ENCODE data around the gene OGFRL1. TPM values are rescaled to one million over a fixed set of nuclear protein-coding genes. Genes with fewer than 3 reads are reported as not detected.

OGFRL1 gene
- polyA plus RNA-seq, 1 donor from 2014 or later, result 8.3 TPM

DNA sequence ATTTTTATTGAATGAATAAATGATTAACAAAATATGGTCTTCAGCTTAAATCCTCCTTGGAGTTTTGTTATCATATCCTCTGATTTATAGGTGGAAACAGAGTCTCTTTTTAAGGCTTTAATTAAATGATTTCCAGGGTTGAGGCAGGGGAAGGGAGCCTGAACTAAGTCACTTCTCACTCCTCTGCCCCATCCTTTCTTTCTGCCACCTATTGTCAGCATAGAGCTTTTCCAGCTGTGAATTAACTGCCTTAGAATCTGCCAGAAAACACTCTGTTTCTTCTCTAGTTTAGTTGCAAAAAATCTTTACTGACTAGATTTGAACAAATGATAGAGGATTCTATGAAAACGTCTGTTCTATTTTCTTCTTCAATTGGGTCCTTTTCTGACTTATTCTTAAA, 9.8 kb downstream of the OGFRL1 start:
- Histone ChIP-seq H3K27ac (ENCODE audit: low read length) (no peak overlapping the region), H3F3A (ENCODE audit: insufficient read depth, low read length, poor library complexity, severe bottlenecking) (no peaks in the 10 kb centered on the region), H3K27me3 (ENCODE audit: insufficient read depth, low read depth, low read length) (no peaks in the 10 kb centered on the region), H2AFZ (ENCODE audit: low read depth, low read length) (no peak overlapping the region), H3K9ac (ENCODE audit: low read length) (no peak overlapping the region), H3K9me2 (ENCODE audit: insufficient read depth, low read length) (no peaks in the 10 kb centered on the region), H3K36me3 (ENCODE audit: insufficient read depth, low read length) (no peaks in the 10 kb centered on the region), H3K9me3 (ENCODE audit: low read length) (no peaks in the 10 kb centered on the region), H3K4me2 (ENCODE audit: low read length) (no peak overlapping the region), H3K4me3 (ENCODE audit: low read length) (no peak overlapping the region), H4K20me1 (ENCODE audit: insufficient read depth) (no peaks in the 10 kb centered on the region), H3K79me2 (replicated peaks; ENCODE audit: insufficient read depth, low read length) (no peaks in the 10 kb centered on the region)
- TF ChIP-seq RAD21 (conservative IDR thresholded peaks at IDR 0.05) (no peak), EZH2 (IDR thresholded peaks at IDR 0.05; ENCODE audit: borderline replicate concordance, insufficient read depth, low read length, poor library complexity, severe bottlenecking) (no peak), MXI1 (conservative IDR thresholded peaks at IDR 0.05; ENCODE audit: poor library complexity, severe bottlenecking) (no peak), EP300 (conservative IDR thresholded peaks at IDR 0.05; ENCODE audit: poor library complexity, severe bottlenecking) (no peak), TAF1 (IDR thresholded peaks at IDR 0.05; ENCODE audit: low read depth) (no peak)
- TF ChIP-seq, protein P1, sequence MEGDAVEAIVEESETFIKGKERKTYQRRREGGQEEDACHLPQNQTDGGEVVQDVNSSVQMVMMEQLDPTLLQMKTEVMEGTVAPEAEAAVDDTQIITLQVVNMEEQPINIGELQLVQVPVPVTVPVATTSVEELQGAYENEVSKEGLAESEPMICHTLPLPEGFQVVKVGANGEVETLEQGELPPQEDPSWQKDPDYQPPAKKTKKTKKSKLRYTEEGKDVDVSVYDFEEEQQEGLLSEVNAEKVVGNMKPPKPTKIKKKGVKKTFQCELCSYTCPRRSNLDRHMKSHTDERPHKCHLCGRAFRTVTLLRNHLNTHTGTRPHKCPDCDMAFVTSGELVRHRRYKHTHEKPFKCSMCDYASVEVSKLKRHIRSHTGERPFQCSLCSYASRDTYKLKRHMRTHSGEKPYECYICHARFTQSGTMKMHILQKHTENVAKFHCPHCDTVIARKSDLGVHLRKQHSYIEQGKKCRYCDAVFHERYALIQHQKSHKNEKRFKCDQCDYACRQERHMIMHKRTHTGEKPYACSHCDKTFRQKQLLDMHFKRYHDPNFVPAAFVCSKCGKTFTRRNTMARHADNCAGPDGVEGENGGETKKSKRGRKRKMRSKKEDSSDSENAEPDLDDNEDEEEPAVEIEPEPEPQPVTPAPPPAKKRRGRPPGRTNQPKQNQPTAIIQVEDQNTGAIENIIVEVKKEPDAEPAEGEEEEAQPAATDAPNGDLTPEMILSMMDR (IDR thresholded peaks at IDR 0.05; ENCODE audit: poor library complexity, severe bottlenecking), result no peak

- H3K27ac ChIP-seq (ENCODE audit: low read length), result no peak overlapping the region
- no peak overlapping the region for H3K9ac ChIP-seq (ENCODE audit: low read length)
- H3K9me2 ChIP-seq (ENCODE audit: insufficient read depth, low read length), result no peaks in the 10 kb centered on the region
- no peaks in the 10 kb centered on the region for H3F3A ChIP-seq (ENCODE audit: insufficient read depth, low read length, poor library complexity, severe bottlenecking)
- H3K9me3 ChIP-seq (ENCODE audit: low read length), result no peaks in the 10 kb centered on the region
- TF ChIP-seq TAF1 (IDR thresholded peaks at IDR 0.05; ENCODE audit: low read depth) (no peak), POLR2AphosphoS5 (IDR thresholded peaks at IDR 0.05) (no peak), RAD21 (conservative IDR thresholded peaks at IDR 0.05) (no peak), EZH2 (IDR thresholded peaks at IDR 0.05; ENCODE audit: borderline replicate concordance, insufficient read depth, low read length, poor library complexity, severe bottlenecking) (no peak), EP300 (conservative IDR thresholded peaks at IDR 0.05; ENCODE audit: poor library complexity, severe bottlenecking) (no peak), MXI1 (conservative IDR thresholded peaks at IDR 0.05; ENCODE audit: poor library complexity, severe bottlenecking) (no peak), SMC3 (conservative IDR thresholded peaks at IDR 0.05; ENCODE audit: poor library complexity) (no peak)
- TF ChIP-seq, protein P2, sequence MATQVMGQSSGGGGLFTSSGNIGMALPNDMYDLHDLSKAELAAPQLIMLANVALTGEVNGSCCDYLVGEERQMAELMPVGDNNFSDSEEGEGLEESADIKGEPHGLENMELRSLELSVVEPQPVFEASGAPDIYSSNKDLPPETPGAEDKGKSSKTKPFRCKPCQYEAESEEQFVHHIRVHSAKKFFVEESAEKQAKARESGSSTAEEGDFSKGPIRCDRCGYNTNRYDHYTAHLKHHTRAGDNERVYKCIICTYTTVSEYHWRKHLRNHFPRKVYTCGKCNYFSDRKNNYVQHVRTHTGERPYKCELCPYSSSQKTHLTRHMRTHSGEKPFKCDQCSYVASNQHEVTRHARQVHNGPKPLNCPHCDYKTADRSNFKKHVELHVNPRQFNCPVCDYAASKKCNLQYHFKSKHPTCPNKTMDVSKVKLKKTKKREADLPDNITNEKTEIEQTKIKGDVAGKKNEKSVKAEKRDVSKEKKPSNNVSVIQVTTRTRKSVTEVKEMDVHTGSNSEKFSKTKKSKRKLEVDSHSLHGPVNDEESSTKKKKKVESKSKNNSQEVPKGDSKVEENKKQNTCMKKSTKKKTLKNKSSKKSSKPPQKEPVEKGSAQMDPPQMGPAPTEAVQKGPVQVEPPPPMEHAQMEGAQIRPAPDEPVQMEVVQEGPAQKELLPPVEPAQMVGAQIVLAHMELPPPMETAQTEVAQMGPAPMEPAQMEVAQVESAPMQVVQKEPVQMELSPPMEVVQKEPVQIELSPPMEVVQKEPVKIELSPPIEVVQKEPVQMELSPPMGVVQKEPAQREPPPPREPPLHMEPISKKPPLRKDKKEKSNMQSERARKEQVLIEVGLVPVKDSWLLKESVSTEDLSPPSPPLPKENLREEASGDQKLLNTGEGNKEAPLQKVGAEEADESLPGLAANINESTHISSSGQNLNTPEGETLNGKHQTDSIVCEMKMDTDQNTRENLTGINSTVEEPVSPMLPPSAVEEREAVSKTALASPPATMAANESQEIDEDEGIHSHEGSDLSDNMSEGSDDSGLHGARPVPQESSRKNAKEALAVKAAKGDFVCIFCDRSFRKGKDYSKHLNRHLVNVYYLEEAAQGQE (IDR thresholded peaks at IDR 0.05; ENCODE audit: borderline replicate concordance), result no peak
- TF ChIP-seq, protein P1 (IDR thresholded peaks at IDR 0.05; ENCODE audit: poor library complexity, severe bottlenecking), result no peak
- no peaks in the 10 kb centered on the region for H4K20me1 ChIP-seq (ENCODE audit: insufficient read depth)
- H3K4me2 ChIP-seq (ENCODE audit: low read length), result no peak overlapping the region
- no peaks in the 10 kb centered on the region for H3K79me2 ChIP-seq (replicated peaks; ENCODE audit: insufficient read depth, low read length)
- no peaks in the 10 kb centered on the region for H3K36me3 ChIP-seq (ENCODE audit: insufficient read depth, low read length)
- no peak overlapping the region for H3K4me3 ChIP-seq (ENCODE audit: low read length)
- no peaks in the 10 kb centered on the region for H3K27me3 ChIP-seq (ENCODE audit: insufficient read depth, low read depth, low read length)
- no peak overlapping the region for H2AFZ ChIP-seq (ENCODE audit: low read depth, low read length)
These were observed 11.2 kb downstream of the OGFRL1 start for GRCh38 chr6:71299541-71300470.
